GM23338 (cell line): ENCODE results near the gene OR4D1. TPM values are rescaled to one million over a fixed set of nuclear protein-coding genes. Genes with fewer than 3 reads are reported as not detected.

ENCODE experiments used
- ATAC-seq: fragments of 200-7000 bp; cut with Tn5 transposase; 3 replicates; pipeline ENCODE4 v1.9.1; 2020
- DNase-seq: peaks from one replicate; pipeline ENCODE4 v3.0.0-alpha.2; 2015; ENCODE audit warnings: low spot score
- H2AFZ ChIP-seq: fragments of 200-600 bp; sonication (generic); 2 replicates; pipeline ENCODE4 v1.8.0; 2016; ENCODE audit warnings: antibody characterized with exemption, mild to moderate bottlenecking, moderate library complexity
- H3F3A ChIP-seq: fragments of 200-600 bp; sonication (generic); replicated peaks from 2 replicates; pipeline ENCODE4 v1.8.0; 2017; ENCODE audit warnings: antibody characterized with exemption, mixed run types, low read depth
- H3K27ac ChIP-seq: fragments of 200-600 bp; sonication (generic); 2 replicates; pipeline ENCODE4 v1.6.1; 2016; ENCODE audit warnings: low read depth
- H3K27me3 ChIP-seq: fragments of 200-600 bp; sonication (generic); 2 replicates; pipeline ENCODE4 v1.8.0; 2016; ENCODE audit warnings: mild to moderate bottlenecking, mixed run types, moderate library complexity; ENCODE audit not compliant: insufficient read depth
- H3K36me3 ChIP-seq: fragments of 200-600 bp; sonication (generic); 2 replicates; pipeline ENCODE4 v1.8.0; 2016; ENCODE audit warnings: mild to moderate bottlenecking; ENCODE audit not compliant: insufficient read depth
- H3K4me1 ChIP-seq: fragments of 200-600 bp; sonication (generic); 2 replicates; pipeline ENCODE4 v1.8.0; 2016; ENCODE audit warnings: mild to moderate bottlenecking, moderate library complexity; ENCODE audit not compliant: insufficient read depth
- H3K4me2 ChIP-seq: fragments of 200-600 bp; sonication (generic); 2 replicates; pipeline ENCODE4 v1.7.1; 2017; ENCODE audit warnings: mixed run types
- H3K4me3 ChIP-seq: fragments of 200-600 bp; sonication (generic); 2 replicates; pipeline ENCODE4 v1.6.1; 2016; ENCODE audit warnings: mixed run types
- H3K79me2 ChIP-seq: fragments of 200-600 bp; sonication (generic); replicated peaks from 2 replicates; pipeline ENCODE4 v1.8.0; 2017; ENCODE audit warnings: mild to moderate bottlenecking; ENCODE audit not compliant: insufficient read depth
- H3K9me2 ChIP-seq: fragments of 200-600 bp; sonication (generic); 2 replicates; pipeline ENCODE4 v1.8.0; 2017; ENCODE audit not compliant: insufficient read depth
- H4K20me1 ChIP-seq: fragments of 200-600 bp; sonication (generic); replicated peaks from 2 replicates; pipeline ENCODE4 v1.8.0; 2017; ENCODE audit warnings: mild to moderate bottlenecking; ENCODE audit not compliant: insufficient read depth
- H3K27ac Mint-ChIP-seq: 2 replicates; pipeline ENCODE4 v1.8.0; 2020; ENCODE audit warnings: inconsistent platforms, mild to moderate bottlenecking, moderate library complexity, mixed read lengths
- H3K27me3 Mint-ChIP-seq: 3 replicates; pipeline ENCODE4 v1.8.0; 2022; ENCODE audit warnings: low read depth, mild to moderate bottlenecking, moderate library complexity, mixed read lengths, inconsistent platforms; ENCODE audit not compliant: insufficient read depth, poor library complexity
- H3K36me3 Mint-ChIP-seq: 3 replicates; pipeline ENCODE4 v1.8.0; 2021; ENCODE audit warnings: low read depth, mild to moderate bottlenecking, inconsistent platforms, moderate library complexity, mixed read lengths
- H3K4me1 Mint-ChIP-seq: 3 replicates; pipeline ENCODE4 v1.8.0; 2020; ENCODE audit warnings: mild to moderate bottlenecking, inconsistent platforms, mixed read lengths
- H3K4me3 Mint-ChIP-seq: 3 replicates; pipeline ENCODE4 v1.8.0; 2021; ENCODE audit warnings: moderate library complexity, mild to moderate bottlenecking, inconsistent platforms, mixed read lengths
- H3K9me3 Mint-ChIP-seq: 3 replicates; pipeline ENCODE4 v1.8.0; 2020; ENCODE audit warnings: moderate library complexity, mild to moderate bottlenecking, inconsistent platforms, mixed read lengths
- CREB1 ChIP-seq: fragments of 250-450 bp; sonication (Bioruptor Pico); IDR thresholded peaks from 2 replicates; pipeline ENCODE4 v1.5.0; 2020; ENCODE audit warnings: low read depth, mild to moderate bottlenecking, moderate library complexity
- ETS1 ChIP-seq: IDR thresholded peaks from 2 replicates; pipeline ENCODE4 v1.6.1; 2016; ENCODE audit warnings: antibody characterized with exemption
- EZH2 ChIP-seq: fragments of 200-600 bp; sonication (generic); IDR thresholded peaks from one replicate; pipeline ENCODE4 v1.8.0; 2017; ENCODE audit warnings: antibody characterized with exemption, mild to moderate bottlenecking, low read depth; ENCODE audit not compliant: unreplicated experiment
- EZH2phosphoT487 ChIP-seq: fragments of 200-600 bp; sonication (generic); IDR thresholded peaks from one replicate; pipeline ENCODE4 v1.8.1; 2018; ENCODE audit warnings: antibody characterized with exemption; ENCODE audit not compliant: unreplicated experiment
- JUNB ChIP-seq: IDR thresholded peaks from one replicate; pipeline ENCODE4 v1.6.1; 2016; ENCODE audit warnings: antibody characterized with exemption; ENCODE audit not compliant: unreplicated experiment
- NANOG ChIP-seq: IDR thresholded peaks from 2 replicates; pipeline ENCODE4 v1.6.1; 2016; ENCODE audit warnings: antibody characterized with exemption, borderline replicate concordance
- POLR2AphosphoS5 ChIP-seq: IDR thresholded peaks from 2 replicates; pipeline ENCODE4 v1.6.1; 2016; ENCODE audit warnings: antibody characterized with exemption, low read depth
- STAT1 ChIP-seq: IDR thresholded peaks from one replicate; pipeline ENCODE4 v1.6.1; 2016; ENCODE audit warnings: antibody characterized with exemption; ENCODE audit not compliant: unreplicated experiment
- ZNF114 ChIP-seq: fragments of 250-450 bp; sonication (Bioruptor Pico); IDR thresholded peaks from 2 replicates; pipeline ENCODE4 v1.5.0; 2020; ENCODE audit warnings: mild to moderate bottlenecking, moderate library complexity
- ZNF331 ChIP-seq: fragments of 250-450 bp; sonication (Bioruptor Pico); IDR thresholded peaks from 2 replicates; pipeline ENCODE4 v1.5.0; 2020; ENCODE audit warnings: low read depth, mild to moderate bottlenecking, moderate library complexity
- ZNF462 ChIP-seq: fragments of 250-450 bp; sonication (Bioruptor Pico); IDR thresholded peaks from 2 replicates; pipeline ENCODE4 v1.5.0; 2020; ENCODE audit warnings: mild to moderate bottlenecking, moderate library complexity
- polyA plus RNA-seq: library from polyadenylated mRNA; unstranded; fragments of >200 nt; fragmentation: Nextera tagmentation; extraction: Ambion mirVana; gene quantifications from 2 replicates; pipeline ENCODE4 v1.2.1, GENCODE V29; 2016
- total RNA-seq: library from RNA; depleted of rRNA; stranded (reverse); fragments of >200 nt; shearing (Covaris generic); gene quantifications from 2 replicates; pipeline ENCODE4 v1.2.3, GENCODE V29; 2014
- TF ChIP-seq, protein P1 (sequence below): IDR thresholded peaks from one replicate; pipeline ENCODE4 v1.6.1; 2018; ENCODE audit warnings: antibody characterized with exemption; ENCODE audit not compliant: unreplicated experiment
- TF ChIP-seq, protein P2 (sequence below), 2 experiments: fragments of 200-600 bp in 1 of 2; sonication (generic) in 1 of 2; conservative IDR thresholded peaks; 2 replicates each; pipeline versions ENCODE4 v1.5.1 to v1.6.1; 2016 to 2017; ENCODE audit warnings: antibody characterized with exemption in 2 of 2, low read depth in 2 of 2, mild to moderate bottlenecking in 2 of 2, moderate library complexity in 1 of 2

OR4D1 gene
- total and polyA plus RNA-seq, 2 experiments from 2014 or later = 0.10 to 0.50 TPM

DNA sequence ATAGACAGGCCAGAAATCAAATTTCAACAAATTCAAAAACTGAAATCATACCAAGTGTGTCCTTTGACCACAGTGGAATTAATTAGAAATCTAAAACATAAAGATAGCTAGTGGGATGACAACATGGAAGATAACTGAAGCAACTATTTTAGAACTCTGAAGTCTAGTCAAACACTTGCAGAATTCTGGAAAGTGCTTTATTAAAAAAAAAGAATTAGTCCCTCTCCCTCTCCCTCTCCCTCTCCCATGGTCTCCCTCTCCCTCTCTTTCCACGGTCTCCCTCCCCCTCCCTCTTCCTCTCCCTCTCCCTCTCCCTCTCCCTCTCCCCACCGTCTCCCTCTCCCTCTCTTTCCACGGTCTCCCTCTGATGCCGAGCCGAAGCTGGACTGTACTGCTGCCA lies 6.7 kb upstream of the OR4D1 start:
- H3F3A ChIP-seq = no peaks in the 10 kb centered on the region
- TF ChIP-seq EZH2phosphoT487 = no peak
- no peak for TF ChIP-seq ETS1
- TF ChIP-seq, protein P1, sequence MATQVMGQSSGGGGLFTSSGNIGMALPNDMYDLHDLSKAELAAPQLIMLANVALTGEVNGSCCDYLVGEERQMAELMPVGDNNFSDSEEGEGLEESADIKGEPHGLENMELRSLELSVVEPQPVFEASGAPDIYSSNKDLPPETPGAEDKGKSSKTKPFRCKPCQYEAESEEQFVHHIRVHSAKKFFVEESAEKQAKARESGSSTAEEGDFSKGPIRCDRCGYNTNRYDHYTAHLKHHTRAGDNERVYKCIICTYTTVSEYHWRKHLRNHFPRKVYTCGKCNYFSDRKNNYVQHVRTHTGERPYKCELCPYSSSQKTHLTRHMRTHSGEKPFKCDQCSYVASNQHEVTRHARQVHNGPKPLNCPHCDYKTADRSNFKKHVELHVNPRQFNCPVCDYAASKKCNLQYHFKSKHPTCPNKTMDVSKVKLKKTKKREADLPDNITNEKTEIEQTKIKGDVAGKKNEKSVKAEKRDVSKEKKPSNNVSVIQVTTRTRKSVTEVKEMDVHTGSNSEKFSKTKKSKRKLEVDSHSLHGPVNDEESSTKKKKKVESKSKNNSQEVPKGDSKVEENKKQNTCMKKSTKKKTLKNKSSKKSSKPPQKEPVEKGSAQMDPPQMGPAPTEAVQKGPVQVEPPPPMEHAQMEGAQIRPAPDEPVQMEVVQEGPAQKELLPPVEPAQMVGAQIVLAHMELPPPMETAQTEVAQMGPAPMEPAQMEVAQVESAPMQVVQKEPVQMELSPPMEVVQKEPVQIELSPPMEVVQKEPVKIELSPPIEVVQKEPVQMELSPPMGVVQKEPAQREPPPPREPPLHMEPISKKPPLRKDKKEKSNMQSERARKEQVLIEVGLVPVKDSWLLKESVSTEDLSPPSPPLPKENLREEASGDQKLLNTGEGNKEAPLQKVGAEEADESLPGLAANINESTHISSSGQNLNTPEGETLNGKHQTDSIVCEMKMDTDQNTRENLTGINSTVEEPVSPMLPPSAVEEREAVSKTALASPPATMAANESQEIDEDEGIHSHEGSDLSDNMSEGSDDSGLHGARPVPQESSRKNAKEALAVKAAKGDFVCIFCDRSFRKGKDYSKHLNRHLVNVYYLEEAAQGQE = no peak
- TF ChIP-seq STAT1 = no peak
- TF ChIP-seq ZNF331 (CRISPR knock-in tag) = no peak
- no peak for TF ChIP-seq JUNB
- TF ChIP-seq POLR2AphosphoS5 = no peak
- TF ChIP-seq, protein P2, sequence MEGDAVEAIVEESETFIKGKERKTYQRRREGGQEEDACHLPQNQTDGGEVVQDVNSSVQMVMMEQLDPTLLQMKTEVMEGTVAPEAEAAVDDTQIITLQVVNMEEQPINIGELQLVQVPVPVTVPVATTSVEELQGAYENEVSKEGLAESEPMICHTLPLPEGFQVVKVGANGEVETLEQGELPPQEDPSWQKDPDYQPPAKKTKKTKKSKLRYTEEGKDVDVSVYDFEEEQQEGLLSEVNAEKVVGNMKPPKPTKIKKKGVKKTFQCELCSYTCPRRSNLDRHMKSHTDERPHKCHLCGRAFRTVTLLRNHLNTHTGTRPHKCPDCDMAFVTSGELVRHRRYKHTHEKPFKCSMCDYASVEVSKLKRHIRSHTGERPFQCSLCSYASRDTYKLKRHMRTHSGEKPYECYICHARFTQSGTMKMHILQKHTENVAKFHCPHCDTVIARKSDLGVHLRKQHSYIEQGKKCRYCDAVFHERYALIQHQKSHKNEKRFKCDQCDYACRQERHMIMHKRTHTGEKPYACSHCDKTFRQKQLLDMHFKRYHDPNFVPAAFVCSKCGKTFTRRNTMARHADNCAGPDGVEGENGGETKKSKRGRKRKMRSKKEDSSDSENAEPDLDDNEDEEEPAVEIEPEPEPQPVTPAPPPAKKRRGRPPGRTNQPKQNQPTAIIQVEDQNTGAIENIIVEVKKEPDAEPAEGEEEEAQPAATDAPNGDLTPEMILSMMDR (conservative IDR thresholded peaks at IDR 0.05; ENCODE audit: low read depth in 2 of 2) = no peak
- no peak for TF ChIP-seq CREB1 (CRISPR knock-in tag)
- no peak for TF ChIP-seq EZH2
- no peak for TF ChIP-seq ZNF114
- TF ChIP-seq ZNF462 (CRISPR knock-in tag) = no peak
- TF ChIP-seq NANOG = no peak
- H4K20me1 ChIP-seq = no peaks in the 10 kb centered on the region
- no peaks in the 10 kb centered on the region for H3K27me3 ChIP-seq
- peaks cover 27% of the 10 kb centered on the region for H3K9me3 Mint-ChIP-seq
- no peaks in the 10 kb centered on the region for H3K4me1 ChIP-seq
- H3K4me2 ChIP-seq = no peak overlapping the region
- H3K27me3 Mint-ChIP-seq = peaks cover 3% of the 10 kb centered on the region
- H3K36me3 ChIP-seq = no peaks in the 10 kb centered on the region
- no peak overlapping the region for H2AFZ ChIP-seq
- H3K27ac Mint-ChIP-seq = no peak overlapping the region
- H3K27ac ChIP-seq = no peak overlapping the region
- H3K4me3 ChIP-seq = no peak overlapping the region
- H3K36me3 Mint-ChIP-seq = peaks cover 4% of the 10 kb centered on the region; the same call in 2 of the 3 replicates
- ATAC-seq (no peak), DNase-seq (no peak)
- H3K4me3 Mint-ChIP-seq = no peak overlapping the region
- no peaks in the 10 kb centered on the region for H3K79me2 ChIP-seq
- peaks cover 3% of the 10 kb centered on the region; the same call in 1 of the 2 replicates for H3K9me2 ChIP-seq
- H3K4me1 Mint-ChIP-seq = peaks cover 8% of the 10 kb centered on the region; the same call in 2 of the 3 replicates
